GM21381 (cell line): Measurements from ENCODE around the gene ZNF394.

Experiments used
- ATAC-seq: cut with Tn5 transposase; IDR thresholded peaks from one replicate; pipeline ENCODE4 v1.9.1; 2021; ENCODE audit warnings: mild to moderate bottlenecking, moderate library complexity; ENCODE audit not compliant: unreplicated experiment

The ZNF394 gene

GRCh38 chr7:99453105-99453504, 47.0 kb downstream of the ZNF394 start:
- no peak for ATAC-seq

GRCh38 chr7:99452541-99452940, 47.5 kb downstream of the ZNF394 start:
- no peak for ATAC-seq

GRCh38 chr7:99451936-99452335, 48.1 kb downstream of the ZNF394 start:
- ATAC-seq, result no peak

- no peak for ATAC-seq
Observed at GRCh38 chr7:99449326-99449725, 50.8 kb downstream of the ZNF394 start.

GRCh38 chr7:99448855-99449254, 51.2 kb downstream of the ZNF394 start:
- no peak for ATAC-seq

- ATAC-seq, result no peak
Observed at GRCh38 chr7:99447943-99448342, 52.1 kb downstream of the ZNF394 start.

- no peak for ATAC-seq
Observed at GRCh38 chr7:99446096-99446495, 54.0 kb downstream of the ZNF394 start.
